ENCODE data around the gene PARD3.
"Not testable (repeated sequence)": the region's sequence is repeated elsewhere in the genome, so short reads cannot be mapped to it uniquely, and the experiment has no call there.

The PARD3 gene

GRCh38 chr10:34742456-34742855, 72.6 kb downstream of the PARD3 start:
- no peak for DNase-seq (ENCODE audit: low read depth, low spot score)
- POLR2A ChIA-PET = no interaction called here
- CTCF ChIA-PET = no interaction called here
- H3K4me3 ChIP-seq (ENCODE audit: low read depth, low read length) = no peak overlapping the region
- TF ChIP-seq, protein P1, sequence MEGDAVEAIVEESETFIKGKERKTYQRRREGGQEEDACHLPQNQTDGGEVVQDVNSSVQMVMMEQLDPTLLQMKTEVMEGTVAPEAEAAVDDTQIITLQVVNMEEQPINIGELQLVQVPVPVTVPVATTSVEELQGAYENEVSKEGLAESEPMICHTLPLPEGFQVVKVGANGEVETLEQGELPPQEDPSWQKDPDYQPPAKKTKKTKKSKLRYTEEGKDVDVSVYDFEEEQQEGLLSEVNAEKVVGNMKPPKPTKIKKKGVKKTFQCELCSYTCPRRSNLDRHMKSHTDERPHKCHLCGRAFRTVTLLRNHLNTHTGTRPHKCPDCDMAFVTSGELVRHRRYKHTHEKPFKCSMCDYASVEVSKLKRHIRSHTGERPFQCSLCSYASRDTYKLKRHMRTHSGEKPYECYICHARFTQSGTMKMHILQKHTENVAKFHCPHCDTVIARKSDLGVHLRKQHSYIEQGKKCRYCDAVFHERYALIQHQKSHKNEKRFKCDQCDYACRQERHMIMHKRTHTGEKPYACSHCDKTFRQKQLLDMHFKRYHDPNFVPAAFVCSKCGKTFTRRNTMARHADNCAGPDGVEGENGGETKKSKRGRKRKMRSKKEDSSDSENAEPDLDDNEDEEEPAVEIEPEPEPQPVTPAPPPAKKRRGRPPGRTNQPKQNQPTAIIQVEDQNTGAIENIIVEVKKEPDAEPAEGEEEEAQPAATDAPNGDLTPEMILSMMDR (IDR thresholded peaks at IDR 0.05; ENCODE audit: insufficient read depth, low read length, missing control alignments) = no peak

DNA sequence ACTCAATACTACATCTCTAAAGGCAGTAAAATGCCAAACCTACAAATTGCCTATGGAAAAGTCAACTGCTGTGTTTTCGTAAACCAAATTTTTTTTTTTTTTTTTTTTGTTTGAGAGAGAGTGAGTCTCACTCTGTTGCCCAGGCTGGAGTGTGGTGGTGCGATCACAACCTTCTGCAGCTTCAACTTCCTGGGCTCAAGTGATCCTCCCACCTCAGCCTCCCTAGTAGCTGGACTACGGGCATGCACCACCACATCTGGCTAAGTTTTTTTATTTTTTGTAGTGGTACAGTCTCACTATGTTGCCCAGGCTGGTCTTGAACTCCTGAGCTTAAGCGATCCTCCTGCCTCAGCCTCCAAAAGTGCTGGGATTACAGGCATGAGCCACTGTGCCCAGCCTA, 74.0 kb downstream of the PARD3 start:
- CTCF ChIA-PET = interaction anchor here (0.7 to 0.8 kb wide), 2 partner anchors 167 to 273 kb away, joined by 3 read pairs; no protein-coding TSS in a partner anchor
- DNase-seq (ENCODE audit: low read depth, low spot score); H3K4me3 ChIP-seq (ENCODE audit: low read depth, low read length); POLR2A ChIA-PET: not testable (repeated sequence)

DNA sequence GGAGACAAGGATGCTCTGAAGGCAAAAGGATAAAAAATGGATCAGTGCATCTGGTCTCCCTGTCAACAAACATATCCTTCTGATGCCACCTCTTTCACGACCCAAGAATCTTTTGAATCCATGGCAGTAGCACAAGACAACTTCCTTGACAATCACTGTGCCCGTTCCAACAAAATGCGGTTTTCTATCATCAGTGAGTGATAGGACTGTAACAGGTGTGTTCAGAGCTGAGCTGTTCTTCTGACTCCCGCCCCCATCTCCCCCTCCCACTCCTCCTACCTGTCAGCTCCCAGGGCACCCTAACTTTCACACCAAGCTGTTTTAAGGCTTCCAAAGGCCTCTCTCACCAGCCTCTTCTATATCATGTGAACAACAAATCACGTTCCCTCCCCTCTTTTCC, 74.8 kb downstream of the PARD3 start:
- TF ChIP-seq, protein P1 (IDR thresholded peaks at IDR 0.05; ENCODE audit: insufficient read depth, low read length, missing control alignments) = no peak
- DNase-seq (ENCODE audit: low read depth, low spot score) = no peak
- ChIA-PET POLR2A (no interaction called here), CTCF (interaction anchor here (1.0 to 1.3 kb wide), 2 partner anchors 9 to 17 kb away, joined by 3 to 4 read pairs; no protein-coding TSS in a partner anchor)
- H3K4me3 ChIP-seq (ENCODE audit: low read depth, low read length) = peak overlapping the region; percentile 29

DNA sequence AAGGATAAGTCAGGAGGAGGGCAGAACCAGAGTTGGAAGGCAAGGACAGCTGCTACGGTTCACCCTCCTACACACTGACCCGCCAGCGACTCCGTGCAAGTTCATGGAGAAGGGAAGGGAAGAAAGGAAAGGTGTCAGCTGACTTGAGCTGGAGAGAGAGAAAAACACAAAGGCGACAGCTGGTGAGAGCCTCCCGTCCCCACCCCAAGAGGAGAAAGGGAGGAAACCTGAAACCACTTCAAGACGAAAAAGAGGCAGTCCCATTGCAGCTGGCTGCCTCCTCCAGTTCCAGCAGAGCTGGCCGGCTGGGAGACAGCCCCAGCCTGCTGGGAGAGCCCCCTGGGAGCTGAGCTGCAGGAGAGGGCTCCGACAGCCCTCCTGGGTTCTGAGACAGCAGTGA, 75.2 kb downstream of the PARD3 start:
- H3K4me3 ChIP-seq (ENCODE audit: low read depth, low read length) = peak overlapping the region; percentile 29
- DNase-seq (ENCODE audit: low read depth, low spot score) = no peak
- POLR2A ChIA-PET = no interaction called here
- CTCF ChIA-PET = interaction anchor here (1.0 to 1.3 kb wide), 2 partner anchors 9 to 16 kb away, joined by 3 to 4 read pairs; no protein-coding TSS in a partner anchor
- TF ChIP-seq, protein P1 (IDR thresholded peaks at IDR 0.05; ENCODE audit: insufficient read depth, low read length, missing control alignments) = no peak

DNA sequence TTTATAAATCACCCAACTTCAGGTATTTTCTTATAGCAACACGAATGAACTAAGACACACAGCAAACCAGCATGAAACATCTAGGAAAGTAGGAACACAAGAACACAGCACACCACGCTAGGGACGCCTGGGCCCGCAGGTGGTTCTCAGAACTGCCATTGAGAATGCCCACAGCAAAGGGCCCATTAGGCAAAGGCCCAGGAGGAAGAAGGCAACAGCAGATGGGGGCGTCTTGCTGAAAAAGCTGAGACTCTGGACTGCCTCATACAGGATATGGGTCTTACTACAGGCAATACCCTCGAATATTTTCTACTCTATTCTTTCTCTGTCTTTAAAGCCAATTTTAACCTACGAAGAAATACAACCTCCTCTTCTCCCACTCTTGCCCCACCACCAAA, 77.3 kb downstream of the PARD3 start:
- no peak for DNase-seq (ENCODE audit: low read depth, low spot score)
- TF ChIP-seq, protein P1 (IDR thresholded peaks at IDR 0.05; ENCODE audit: insufficient read depth, low read length, missing control alignments) = no peak
- ChIA-PET POLR2A (no interaction called here), CTCF (interaction anchor here (1.2 kb wide), 1 partner anchor 14 kb away, joined by 4 read pairs; no protein-coding TSS in a partner anchor)
- no peak overlapping the region for H3K4me3 ChIP-seq (ENCODE audit: low read depth, low read length)

DNA sequence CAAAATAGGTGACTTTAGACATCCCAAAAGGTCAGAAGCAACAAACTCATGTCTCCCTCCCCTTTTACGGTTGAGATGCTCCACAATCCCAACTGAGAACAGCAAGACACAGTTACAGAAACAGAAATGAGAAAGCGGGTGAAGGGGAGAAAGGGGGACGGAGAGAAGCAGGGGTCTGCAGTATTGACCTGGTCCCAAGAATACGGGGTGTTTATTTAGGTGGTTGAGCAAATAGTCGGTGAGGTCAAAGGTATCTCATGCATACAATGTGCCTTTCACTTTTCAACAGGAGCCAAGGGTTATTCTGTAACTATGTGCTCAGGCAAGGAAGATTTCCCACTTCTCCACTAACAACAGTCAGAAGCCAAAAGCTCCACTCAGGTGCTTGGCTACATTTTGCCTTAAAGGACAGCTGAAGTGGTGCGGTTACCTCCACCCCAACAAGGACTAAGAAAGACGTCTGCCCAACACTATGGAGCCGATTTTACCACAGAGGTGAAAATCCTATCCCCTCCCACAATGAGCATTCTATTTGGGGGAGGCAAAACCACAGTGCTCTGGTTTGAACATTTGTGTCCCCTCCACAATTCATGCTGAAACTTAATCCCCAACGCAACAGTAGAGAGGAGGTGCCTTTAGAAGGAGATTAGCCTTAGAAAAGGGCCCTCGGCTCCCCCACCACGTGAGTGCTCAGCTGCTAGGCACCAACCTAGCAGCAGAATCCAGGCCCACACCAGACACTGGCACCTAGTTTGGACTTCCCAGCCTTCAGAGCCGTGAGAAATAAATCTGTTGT, 77.9 kb downstream of the PARD3 start:
- POLR2A ChIA-PET = no interaction called here
- H3K4me3 ChIP-seq (ENCODE audit: low read depth, low read length) = no peak overlapping the region
- TF ChIP-seq, protein P1 (IDR thresholded peaks at IDR 0.05; ENCODE audit: insufficient read depth, low read length, missing control alignments) = no peak
- CTCF ChIA-PET = interaction anchor here (1.2 kb wide), 1 partner anchor 13 kb away, joined by 4 read pairs; no protein-coding TSS in a partner anchor
- DNase-seq (ENCODE audit: low read depth, low spot score) = no peak

Data from AG04449 (cell line).